Stomach smooth muscle (tissue), 2 donors: ENCODE data around the gene ZNF385B.

Experiments used
- H3K27ac ChIP-seq: one replicate; pipeline ENCODE4 v1.7.0; 2013; ENCODE audit warnings: mild to moderate bottlenecking, low read length, inconsistent platforms
- H3K27me3 ChIP-seq, 2 donors: one replicate each; pipeline ENCODE4 v1.7.0; 2013; ENCODE audit warnings: low read length in 2 of 2; ENCODE audit not compliant: insufficient read depth in 2 of 2, control insufficient read depth in 1 of 2
- H3K36me3 ChIP-seq, 2 donors: one replicate each; pipeline ENCODE4 v1.7.0; 2013; ENCODE audit warnings: low read length in 2 of 2; ENCODE audit not compliant: control insufficient read depth in 2 of 2, insufficient read depth in 2 of 2
- H3K4me1 ChIP-seq: one replicate; pipeline ENCODE4 v1.7.0; 2013; ENCODE audit warnings: low read length; ENCODE audit not compliant: control insufficient read depth, insufficient read depth
- H3K4me3 ChIP-seq, 2 donors: one replicate each; pipeline ENCODE4 v1.7.0; 2013; ENCODE audit warnings: low read length in 2 of 2
- H3K9ac ChIP-seq, 2 donors: one replicate each; pipeline ENCODE4 v1.7.0; 2013; ENCODE audit warnings: low read length in 2 of 2, mild to moderate bottlenecking in 1 of 2
- H3K9me3 ChIP-seq, 2 donors: one replicate each; pipeline ENCODE4 v1.7.0; 2013; ENCODE audit warnings: low read length in 2 of 2; ENCODE audit not compliant: control insufficient read depth in 2 of 2
- donor health status: healthy.
- donor health status: Pancreatic carcinoma.

Gene ZNF385B

GRCh38 chr2:179773986-179774385 lies 87.4 kb downstream of the ZNF385B start:
- Histone ChIP-seq H3K27me3 (no peaks in the 10 kb centered on the region), H3K27ac (no peak overlapping the region), H3K4me1 (no peaks in the 10 kb centered on the region), H3K36me3 (no peaks in the 10 kb centered on the region), H3K9me3 (no peaks in the 10 kb centered on the region), H3K4me3 (no peak overlapping the region), H3K9ac (no peak overlapping the region)

GRCh38 chr2:179772346-179772745 lies 89.1 kb downstream of the ZNF385B start:
- H3K27me3 ChIP-seq = no peaks in the 10 kb centered on the region
- H3K4me3 ChIP-seq = no peak overlapping the region
- H3K36me3 ChIP-seq = no peaks in the 10 kb centered on the region
- peaks cover 5% of the 10 kb centered on the region for H3K4me1 ChIP-seq
- H3K9me3 ChIP-seq = no peaks in the 10 kb centered on the region
- H3K27ac ChIP-seq = no peak overlapping the region
- H3K9ac ChIP-seq = no peak overlapping the region

GRCh38 chr2:179771791-179772190 lies 89.6 kb downstream of the ZNF385B start:
- H3K9ac ChIP-seq = no peak overlapping the region
- peaks cover 5% of the 10 kb centered on the region for H3K4me1 ChIP-seq
- H3K27ac ChIP-seq = no peak overlapping the region
- no peaks in the 10 kb centered on the region for H3K36me3 ChIP-seq
- H3K9me3 ChIP-seq = no peaks in the 10 kb centered on the region
- H3K27me3 ChIP-seq = no peaks in the 10 kb centered on the region
- H3K4me3 ChIP-seq = no peak overlapping the region

GRCh38 chr2:179770029-179770428 lies 91.4 kb downstream of the ZNF385B start:
- Histone ChIP-seq H3K27me3 (no peaks in the 10 kb centered on the region), H3K4me1 (peaks cover 5% of the 10 kb centered on the region), H3K36me3 (no peaks in the 10 kb centered on the region), H3K27ac (no peak overlapping the region), H3K9ac (no peak overlapping the region), H3K9me3 (no peaks in the 10 kb centered on the region), H3K4me3 (no peak overlapping the region)

GRCh38 chr2:179769323-179769722 lies 92.1 kb downstream of the ZNF385B start:
- H3K27ac ChIP-seq = no peak overlapping the region
- H3K9ac ChIP-seq = no peak overlapping the region
- peaks cover 5% of the 10 kb centered on the region for H3K4me1 ChIP-seq
- no peaks in the 10 kb centered on the region for H3K9me3 ChIP-seq
- no peaks in the 10 kb centered on the region for H3K27me3 ChIP-seq
- H3K4me3 ChIP-seq = no peak overlapping the region
- no peaks in the 10 kb centered on the region for H3K36me3 ChIP-seq

- no peaks in the 10 kb centered on the region for H3K9me3 ChIP-seq
- H3K36me3 ChIP-seq = no peaks in the 10 kb centered on the region
- H3K4me1 ChIP-seq = peaks cover 5% of the 10 kb centered on the region
- no peak overlapping the region for H3K4me3 ChIP-seq
- no peak overlapping the region for H3K9ac ChIP-seq
- H3K27ac ChIP-seq = no peak overlapping the region
- H3K27me3 ChIP-seq = no peaks in the 10 kb centered on the region
These were observed 92.6 kb downstream of the ZNF385B start for GRCh38 chr2:179768765-179769164.

- Histone ChIP-seq H3K9ac (no peak overlapping the region), H3K9me3 (no peaks in the 10 kb centered on the region), H3K4me3 (no peak overlapping the region), H3K27me3 (no peaks in the 10 kb centered on the region), H3K27ac (no peak overlapping the region), H3K4me1 (peaks cover 5% of the 10 kb centered on the region), H3K36me3 (no peaks in the 10 kb centered on the region)
These were observed 95.7 kb downstream of the ZNF385B start for GRCh38 chr2:179765666-179766065.

GRCh38 chr2:179764710-179765109 lies 96.7 kb downstream of the ZNF385B start:
- H3K9ac ChIP-seq = no peak overlapping the region
- no peaks in the 10 kb centered on the region for H3K9me3 ChIP-seq
- no peak overlapping the region for H3K27ac ChIP-seq
- no peaks in the 10 kb centered on the region for H3K27me3 ChIP-seq
- H3K4me3 ChIP-seq = no peak overlapping the region
- peaks cover 5% of the 10 kb centered on the region for H3K4me1 ChIP-seq
- no peaks in the 10 kb centered on the region for H3K36me3 ChIP-seq

- no peaks in the 10 kb centered on the region for H3K4me1 ChIP-seq
- no peak overlapping the region for H3K4me3 ChIP-seq
- no peak overlapping the region for H3K27ac ChIP-seq
- H3K9me3 ChIP-seq = no peaks in the 10 kb centered on the region
- no peak overlapping the region for H3K9ac ChIP-seq
- H3K36me3 ChIP-seq = no peaks in the 10 kb centered on the region
- H3K27me3 ChIP-seq = no peaks in the 10 kb centered on the region
These were observed 102.8 kb downstream of the ZNF385B start for GRCh38 chr2:179758636-179759035.

GRCh38 chr2:179751163-179751809 lies 110.1 kb downstream of the ZNF385B start:
- no peak overlapping the region for H3K4me3 ChIP-seq
- no peaks in the 10 kb centered on the region for H3K27me3 ChIP-seq
- H3K4me1 ChIP-seq = no peaks in the 10 kb centered on the region
- H3K36me3 ChIP-seq = no peaks in the 10 kb centered on the region
- H3K27ac ChIP-seq = no peak overlapping the region
- H3K9ac ChIP-seq = no peak overlapping the region
- H3K9me3 ChIP-seq = no peaks in the 10 kb centered on the region

GRCh38 chr2:179749210-179749609 lies 112.2 kb downstream of the ZNF385B start:
- Histone ChIP-seq H3K4me3 (no peak overlapping the region), H3K9ac (no peak overlapping the region), H3K27ac (no peak overlapping the region), H3K27me3 (no peaks in the 10 kb centered on the region), H3K4me1 (peaks cover 2% of the 10 kb centered on the region), H3K9me3 (no peaks in the 10 kb centered on the region), H3K36me3 (no peaks in the 10 kb centered on the region)
